Fibroblast of the conjunctiva (primary cell): ENCODE measurements around the gene TRMT61B.

Source experiments
- DNase-seq: peaks from one replicate; pipeline ENCODE4 v3.0.0-alpha.2; 2010; ENCODE audit warnings: low read depth

The TRMT61B gene

DNA sequence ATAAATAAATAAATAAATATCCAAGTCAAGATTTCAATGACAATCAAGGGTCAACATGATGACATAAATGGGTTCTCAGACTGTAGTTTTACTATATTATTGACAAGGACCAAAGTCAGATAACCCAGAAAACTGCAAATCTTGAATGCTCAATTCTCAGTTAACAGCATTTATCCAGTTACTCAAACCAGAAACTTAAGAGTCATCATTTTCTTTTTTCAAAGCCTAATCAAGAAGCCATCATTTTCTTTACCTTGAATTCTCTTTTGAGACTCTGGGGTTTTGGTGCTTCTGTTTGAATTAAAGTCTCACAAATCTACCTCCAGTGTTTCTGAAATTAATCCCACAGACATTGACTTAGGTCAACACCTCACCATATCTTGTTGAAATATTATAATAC lies 14.1 kb downstream of the TRMT61B start:
- no peak for DNase-seq

DNA sequence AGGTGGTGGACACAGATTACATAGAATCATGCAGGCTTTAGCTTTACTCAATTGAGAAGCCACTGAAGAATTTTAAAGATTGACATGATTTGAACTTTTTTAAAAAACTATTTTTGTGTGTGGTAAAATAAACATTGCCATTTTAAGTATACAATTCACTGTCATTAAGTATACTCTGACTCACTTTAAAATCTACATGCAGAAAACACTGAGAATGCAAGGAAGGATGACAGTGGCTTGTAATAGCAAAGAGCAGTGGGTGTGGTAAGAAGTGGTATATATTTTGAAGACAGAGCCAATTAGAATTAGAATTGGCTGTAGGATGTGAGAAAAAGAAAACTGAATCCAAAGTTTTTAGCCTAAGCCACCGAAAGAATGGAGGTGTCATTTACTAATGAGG lies 14.9 kb downstream of the TRMT61B start:
- no peak for DNase-seq

DNA sequence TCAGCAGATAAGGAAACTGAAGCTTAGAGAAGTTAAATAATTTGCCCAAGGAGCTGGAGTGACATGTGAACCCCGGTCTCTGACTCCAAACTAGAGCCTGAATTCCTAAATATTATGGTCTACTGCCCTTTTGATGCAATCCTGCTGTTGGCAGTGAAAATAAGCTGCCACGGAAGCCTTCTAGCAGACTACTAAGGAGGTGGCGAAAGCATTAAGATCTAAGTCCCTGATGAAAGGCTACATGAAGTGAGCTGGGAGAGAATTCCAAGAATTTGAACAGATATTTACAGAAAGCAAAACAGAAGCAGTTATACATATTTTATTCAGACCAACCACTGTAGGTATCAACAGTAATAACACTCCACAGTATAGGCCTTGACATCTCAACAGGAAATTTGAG lies 28.1 kb downstream of the TRMT61B start:
- DNase-seq = no peak

DNA sequence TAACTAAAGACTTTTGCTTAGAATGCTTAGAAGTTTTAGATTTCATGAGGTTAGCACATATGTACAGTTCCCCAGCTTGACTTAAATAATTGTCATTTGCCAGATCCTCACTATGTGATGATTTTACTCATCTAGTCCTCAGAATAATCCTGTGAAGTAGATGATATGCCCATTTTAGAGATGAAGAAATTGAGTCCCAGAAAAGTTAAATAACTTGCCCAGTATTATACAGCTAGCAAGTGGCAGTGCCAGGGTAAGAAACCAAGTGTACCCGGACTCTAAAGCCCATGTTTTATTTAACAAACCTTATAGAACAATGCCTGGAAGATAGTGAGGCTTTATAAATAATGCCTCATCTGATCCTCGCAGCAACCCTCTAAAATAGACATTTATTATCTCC lies 31.1 kb downstream of the TRMT61B start:
- no peak for DNase-seq

DNA sequence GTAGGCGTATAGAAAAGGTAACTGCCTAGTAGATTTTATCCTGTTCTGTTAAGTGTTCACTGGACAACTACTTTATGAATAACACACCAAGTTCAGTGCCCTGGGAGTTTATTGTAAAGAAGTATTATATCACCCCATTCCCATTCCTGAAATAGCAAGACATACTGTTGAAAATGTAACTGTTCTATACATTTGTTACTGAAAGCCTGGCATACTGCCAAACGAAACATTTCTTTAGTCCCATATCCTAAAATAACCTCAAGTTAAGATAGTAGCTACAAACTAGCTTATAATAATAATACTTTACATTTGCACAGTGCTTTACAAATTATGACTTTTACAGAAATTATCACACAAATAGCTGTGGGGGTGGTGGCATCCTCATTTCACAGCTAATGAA lies 34.3 kb downstream of the TRMT61B start:
- DNase-seq = no peak

DNA sequence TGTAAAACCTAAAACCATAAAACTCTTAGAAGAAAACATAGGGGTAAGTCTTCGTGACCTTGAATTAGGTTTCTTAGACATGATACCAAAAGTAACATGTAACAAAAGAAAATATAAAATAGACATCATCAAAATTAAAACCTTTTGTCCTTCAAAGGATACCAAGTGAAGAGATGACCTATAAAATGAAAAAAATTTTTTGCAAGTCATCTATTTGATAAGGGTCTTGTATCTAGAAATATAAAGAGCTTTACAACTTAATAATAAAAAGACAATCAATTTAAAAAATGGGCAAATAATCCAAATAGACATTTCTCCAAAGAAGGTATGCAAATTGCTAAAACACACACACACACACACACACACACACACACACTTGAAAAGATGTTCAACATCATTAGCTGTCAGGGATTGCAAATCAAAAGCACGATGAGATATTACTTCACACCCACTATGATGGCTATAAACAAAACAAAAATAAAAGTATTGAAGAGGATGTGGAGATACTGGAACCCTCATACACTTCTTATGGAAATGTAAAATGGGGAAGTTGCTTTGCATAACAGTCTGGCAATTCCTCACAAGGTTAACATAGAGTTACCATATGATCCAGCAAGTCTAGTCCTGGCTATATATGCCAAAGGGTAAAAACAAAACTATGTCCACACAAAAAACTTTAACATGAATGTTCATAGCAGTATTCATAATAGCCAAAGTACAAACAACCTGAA lies 36.2 kb downstream of the TRMT61B start:
- DNase-seq = no peak

DNA sequence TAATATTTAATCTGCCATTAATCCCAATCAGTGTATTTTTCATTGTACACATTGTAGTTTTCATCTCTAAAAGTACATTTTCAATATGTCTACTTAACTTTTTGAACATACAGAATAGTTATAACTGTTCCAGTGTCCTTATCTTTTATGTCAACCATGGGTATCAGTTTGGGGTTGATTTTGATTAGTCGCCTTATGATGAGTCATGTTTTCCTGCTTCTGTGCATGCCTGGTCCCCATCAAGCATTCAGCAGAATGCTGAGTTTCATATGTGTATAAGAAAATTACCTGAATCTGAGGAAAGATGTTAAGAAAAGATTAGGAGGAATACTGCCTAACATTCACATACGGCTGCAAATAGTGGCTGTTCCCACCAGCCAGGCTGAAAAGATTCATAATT lies 41.7 kb downstream of the TRMT61B start:
- DNase-seq = no peak

DNA sequence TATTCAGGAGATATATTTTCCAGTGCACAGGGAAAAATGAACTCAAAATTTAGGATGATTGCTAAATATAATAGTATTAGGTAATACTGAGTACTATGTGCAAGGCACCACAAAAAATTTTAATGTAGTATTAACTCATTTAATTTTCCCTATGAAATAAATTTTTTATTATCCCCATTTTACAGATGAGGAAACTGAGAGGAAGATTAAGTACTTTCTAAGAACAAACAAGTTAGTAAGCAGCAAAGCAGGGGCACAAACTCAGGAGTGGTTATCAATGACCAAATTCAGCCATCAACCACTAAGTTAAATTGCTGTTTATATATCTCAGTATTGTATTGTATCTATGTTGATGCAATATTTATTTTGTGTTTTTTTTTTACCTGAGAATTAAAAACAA lies 45.2 kb downstream of the TRMT61B start:
- DNase-seq = no peak

DNA sequence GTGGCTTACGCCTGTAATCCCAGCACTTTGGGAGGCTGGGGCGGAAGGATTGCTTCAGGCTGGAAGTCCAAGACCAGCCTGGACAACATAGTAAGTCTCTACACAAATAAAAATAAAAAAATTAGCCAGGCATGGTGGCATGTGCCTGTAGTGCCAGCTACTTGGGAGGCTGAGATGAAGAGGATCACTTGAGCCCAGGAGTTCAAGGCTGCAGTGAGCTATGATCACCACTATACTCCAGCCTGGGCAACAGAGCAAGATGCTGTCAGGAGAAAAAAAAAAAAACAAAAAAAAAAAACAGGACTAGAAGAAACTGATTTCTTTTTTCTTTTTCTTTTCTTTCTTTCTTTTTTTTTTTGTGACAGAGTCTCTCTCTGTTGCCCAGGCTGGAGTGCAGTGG lies 45.9 kb downstream of the TRMT61B start:
- no peak for DNase-seq

DNA sequence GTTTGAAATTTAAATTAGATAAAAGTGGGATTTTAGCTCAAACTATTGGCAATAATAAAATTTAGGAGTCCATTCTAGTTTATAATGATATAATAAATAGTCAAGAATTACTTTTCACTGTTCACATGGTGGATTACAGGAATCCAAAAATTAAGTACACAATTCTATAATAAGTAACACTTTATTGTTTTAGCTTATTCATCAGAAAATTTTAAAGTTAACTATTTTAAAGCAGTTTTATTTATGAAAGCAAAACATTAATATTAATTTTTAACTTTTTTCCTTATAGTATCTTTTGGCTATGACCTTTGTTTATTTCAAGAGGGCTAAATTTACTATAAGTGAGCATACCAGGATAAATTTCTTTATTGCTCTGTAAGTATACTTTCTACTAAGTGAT lies 48.1 kb downstream of the TRMT61B start:
- no peak for DNase-seq

DNA sequence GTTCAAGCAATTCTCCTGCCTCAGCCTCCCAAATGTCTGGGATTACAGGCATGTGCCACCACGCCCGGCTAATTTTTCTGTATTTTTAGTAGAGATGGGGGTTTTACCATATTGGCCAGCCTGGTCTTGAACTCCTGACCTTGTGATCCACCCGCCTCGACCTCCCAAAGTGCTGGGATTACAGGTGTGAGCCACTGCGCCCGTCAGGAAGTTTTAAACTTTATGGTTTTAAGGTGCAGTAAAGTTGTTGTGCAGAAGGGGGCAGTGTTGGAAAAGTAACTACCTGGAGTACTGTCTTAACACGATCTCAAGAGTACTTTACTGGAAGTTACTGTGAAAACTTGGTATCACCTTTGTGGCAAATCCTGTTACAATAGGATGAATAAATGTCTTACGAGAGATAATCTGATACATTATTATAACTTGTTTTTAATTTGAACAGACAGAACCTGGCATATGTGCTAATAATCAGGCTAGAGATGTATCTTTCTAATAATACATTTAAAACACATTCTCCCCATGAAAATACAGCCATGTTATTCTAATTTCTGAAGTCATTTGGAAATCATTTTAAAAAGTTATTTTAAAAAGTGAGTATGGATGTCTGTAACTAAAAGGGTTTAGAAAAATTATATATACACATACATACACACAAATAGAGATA lies 48.7 kb downstream of the TRMT61B start:
- peak; percentile 46 for DNase-seq

DNA sequence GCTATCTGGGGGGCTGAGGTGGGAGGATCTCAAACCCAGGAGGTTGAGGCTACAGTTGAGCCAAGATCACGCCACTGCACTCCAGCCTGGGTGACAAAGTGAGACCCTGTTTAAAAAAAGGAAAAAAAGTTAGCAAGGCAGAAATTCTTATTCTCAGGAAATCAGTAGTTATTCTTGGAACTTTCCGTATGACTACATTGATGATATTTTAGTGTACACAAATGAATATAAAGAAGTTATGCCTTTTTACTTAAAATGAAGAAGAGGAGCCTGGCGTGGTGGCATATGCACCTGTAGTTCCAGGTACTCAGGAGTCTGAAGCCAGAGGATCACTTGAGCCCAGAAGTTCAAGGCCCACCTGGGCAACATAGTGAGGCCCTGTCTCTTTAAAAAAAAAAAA lies 52.1 kb downstream of the TRMT61B start:
- DNase-seq = no peak

DNA sequence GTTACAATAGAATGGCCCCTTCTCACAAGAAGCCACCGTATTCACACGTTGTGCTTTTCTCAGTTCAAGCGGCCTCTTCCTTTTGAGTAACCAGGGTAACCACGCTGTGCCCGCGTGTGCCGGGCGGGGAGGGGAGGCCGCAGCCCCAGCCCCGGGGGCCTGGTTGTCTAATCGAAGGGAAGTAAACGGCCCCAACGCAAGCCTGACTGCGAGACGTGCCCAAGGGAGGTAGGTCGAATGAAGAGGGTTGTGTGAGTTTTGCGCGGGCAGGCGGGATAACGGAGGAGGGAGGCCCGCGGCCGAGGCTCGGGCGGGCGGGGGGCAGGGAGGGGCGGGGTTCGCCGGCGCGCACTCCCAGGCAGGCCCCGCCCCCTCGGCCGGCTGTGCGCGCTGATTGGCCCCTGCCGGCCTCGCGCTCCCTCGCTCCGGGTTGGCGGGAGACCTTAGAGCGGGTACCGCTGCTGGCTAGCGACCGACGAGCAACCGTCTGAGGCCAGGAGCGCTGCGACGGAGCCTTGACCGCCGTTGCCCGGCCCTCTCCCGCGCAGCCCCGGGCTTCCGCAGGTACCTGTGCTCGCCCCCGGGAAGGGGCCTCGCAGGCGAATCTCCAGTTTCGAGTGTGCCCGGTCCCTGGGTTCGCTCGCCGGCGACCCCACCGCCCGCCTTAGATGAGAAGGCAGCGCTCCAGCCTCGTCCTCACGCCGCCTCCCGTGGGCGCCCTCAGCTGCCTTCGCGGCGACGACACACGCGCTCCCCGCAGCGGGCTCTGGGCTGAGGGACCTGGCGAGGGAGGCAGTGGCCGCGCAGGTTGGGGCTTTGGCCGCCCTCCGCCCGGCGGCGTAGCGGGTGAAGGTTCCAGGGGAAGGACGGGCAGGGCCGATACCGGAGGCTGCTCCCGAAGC lies 59.5 kb downstream of the TRMT61B start, which contains the start of gene SPDYA:
TSS of gene SPDYA (plus strand) at position 451 of the 902 bp plus-strand sequence. CDS start 5,181 bp downstream, outside the sequence.
- DNase-seq = peak; percentile 22

DNA sequence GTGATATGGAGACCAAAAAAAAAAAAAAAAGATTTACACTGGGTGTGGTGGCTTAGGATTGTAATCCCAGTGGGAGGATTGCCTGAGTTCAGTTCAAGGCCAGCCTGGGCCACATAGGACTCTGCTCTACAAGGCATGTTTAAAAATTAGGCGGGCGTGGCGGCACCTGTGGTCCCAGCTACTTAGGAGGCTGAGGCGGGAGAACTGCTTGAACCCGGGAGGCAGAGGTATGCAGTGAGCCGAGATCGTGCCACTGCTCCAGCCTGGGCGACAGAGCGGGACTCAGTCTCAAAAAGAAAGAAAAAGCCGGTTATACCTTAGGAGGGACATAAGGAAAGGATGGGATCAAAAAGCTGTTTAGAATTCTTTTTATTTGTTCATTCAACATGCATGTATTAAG lies 60.2 kb downstream of the TRMT61B start:
- no peak for DNase-seq

DNA sequence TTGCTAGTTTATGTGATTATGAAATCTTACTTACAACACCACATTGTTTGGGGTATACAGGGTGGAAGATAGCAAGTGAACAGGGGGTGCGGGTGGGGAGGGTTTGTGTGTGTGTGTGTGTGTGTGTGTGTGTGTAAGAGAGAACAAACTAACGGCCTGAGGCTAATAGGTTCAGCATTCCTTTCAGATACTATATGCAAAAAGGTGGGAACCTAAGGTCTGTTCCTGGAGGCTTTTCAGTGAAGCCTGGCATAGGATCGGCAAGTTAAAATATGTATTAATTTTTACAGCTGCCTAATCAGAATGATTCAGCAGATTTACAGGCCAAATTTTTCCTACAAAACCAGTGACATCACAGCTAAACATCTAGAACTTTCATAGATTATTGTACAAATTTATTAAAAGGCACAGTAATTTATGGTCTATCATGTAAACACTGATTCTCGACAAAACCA lies 67.1 kb downstream of the TRMT61B start:
- DNase-seq = no peak

DNA sequence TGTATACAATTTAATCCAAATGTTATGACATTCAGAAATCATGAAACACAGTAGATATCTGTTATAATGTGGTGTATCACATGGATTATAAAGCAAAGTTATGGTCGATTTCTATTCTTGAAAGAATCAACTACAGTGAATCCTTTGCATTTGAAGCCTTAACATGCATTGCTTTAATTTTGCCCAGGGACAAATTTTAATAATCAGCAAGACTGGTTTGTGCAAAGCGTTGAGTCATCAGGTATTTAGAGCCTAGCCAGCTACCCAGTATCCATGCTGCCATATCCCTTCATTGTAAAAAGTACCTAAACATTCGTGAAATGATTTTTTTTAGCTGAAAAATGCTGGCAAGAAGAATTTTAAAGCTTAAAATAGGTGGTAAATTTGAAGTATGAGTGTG lies 68.4 kb downstream of the TRMT61B start:
- no peak for DNase-seq
